Cardiac muscle cell (in vitro differentiated cells and primary cell): ENCODE data around the gene CEP43. TPM values are rescaled to one million over a fixed set of nuclear protein-coding genes. Genes with fewer than 3 reads are reported as not detected.

Experiments
- DNase-seq, 2 donors: peaks; one replicate each; pipeline versions ENCODE4 v3.0.0 to v3.0.0-alpha.2; 2010 to 2017; ENCODE audit warnings: low read depth in 1 of 2, low spot score in 1 of 2
- H3K27ac ChIP-seq: fragments of 200-600 bp; sonication (generic); 2 replicates; pipeline ENCODE4 v1.5.1; 2016
- H3K27me3 ChIP-seq: fragments of 200-600 bp; sonication (generic); 2 replicates; pipeline ENCODE4 v1.6.0; 2016; ENCODE audit warnings: control low read depth
- H3K36me3 ChIP-seq: fragments of 200-600 bp; sonication (generic); 2 replicates; pipeline ENCODE4 v1.5.1; 2016; ENCODE audit warnings: control low read depth
- H3K4me1 ChIP-seq: fragments of 200-600 bp; sonication (generic); 2 replicates; pipeline ENCODE4 v1.8.1; 2017; ENCODE audit warnings: low read depth, mild to moderate bottlenecking, mixed run types
- H3K4me3 ChIP-seq: fragments of 200-600 bp; sonication (generic); 2 replicates; pipeline ENCODE4 v1.5.1; 2016; ENCODE audit warnings: mild to moderate bottlenecking
- H3K9me3 ChIP-seq: fragments of 200-600 bp; sonication (generic); 2 replicates; pipeline ENCODE4 v1.5.1; 2017; ENCODE audit warnings: low read depth, mild to moderate bottlenecking, control low read depth
- polyA plus RNA-seq: library from polyadenylated mRNA; unstranded; fragments of >200 nt; fragmentation: Nextera tagmentation; extraction: Ambion mirVana; gene quantifications from 2 replicates; pipeline ENCODE4 v1.2.1, GENCODE V29; 2016
- total RNA-seq: library from RNA; depleted of rRNA; stranded (reverse); fragments of >200 nt; gene quantifications from 2 replicates; pipeline ENCODE4 v1.2.3, GENCODE V29; 2016
- TF ChIP-seq, protein P1 (sequence below): IDR thresholded peaks from 2 replicates; pipeline ENCODE4 v1.5.1; 2012; ENCODE audit warnings: low read depth, mild to moderate bottlenecking, low read length

Gene CEP43
- total and polyA plus RNA-seq, 2 experiments from 2014 or later, result 18.3 to 26.1 TPM

DNA sequence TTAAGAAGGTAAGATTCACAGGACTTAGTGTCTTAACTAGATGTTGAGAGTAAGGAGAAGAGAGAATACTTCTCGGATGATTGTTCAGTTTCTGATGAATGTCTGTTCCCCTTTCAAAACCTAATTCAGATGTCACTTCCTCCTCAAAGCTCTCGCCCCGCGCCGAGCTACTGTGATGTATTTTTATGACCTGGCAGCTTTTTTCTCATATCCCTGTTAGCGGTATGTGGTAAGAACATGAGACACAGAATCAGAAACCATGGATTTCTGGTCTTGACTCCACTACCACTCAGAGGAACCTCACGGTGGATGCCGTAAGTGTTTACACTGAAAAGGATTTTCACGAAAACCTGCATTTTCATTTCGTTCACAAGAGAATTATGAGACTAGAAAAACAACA, 48.4 kb downstream of the CEP43 start:
- no peak overlapping the region for H3K27ac ChIP-seq
- no peaks in the 10 kb centered on the region for H3K4me1 ChIP-seq
- TF ChIP-seq, protein P1, sequence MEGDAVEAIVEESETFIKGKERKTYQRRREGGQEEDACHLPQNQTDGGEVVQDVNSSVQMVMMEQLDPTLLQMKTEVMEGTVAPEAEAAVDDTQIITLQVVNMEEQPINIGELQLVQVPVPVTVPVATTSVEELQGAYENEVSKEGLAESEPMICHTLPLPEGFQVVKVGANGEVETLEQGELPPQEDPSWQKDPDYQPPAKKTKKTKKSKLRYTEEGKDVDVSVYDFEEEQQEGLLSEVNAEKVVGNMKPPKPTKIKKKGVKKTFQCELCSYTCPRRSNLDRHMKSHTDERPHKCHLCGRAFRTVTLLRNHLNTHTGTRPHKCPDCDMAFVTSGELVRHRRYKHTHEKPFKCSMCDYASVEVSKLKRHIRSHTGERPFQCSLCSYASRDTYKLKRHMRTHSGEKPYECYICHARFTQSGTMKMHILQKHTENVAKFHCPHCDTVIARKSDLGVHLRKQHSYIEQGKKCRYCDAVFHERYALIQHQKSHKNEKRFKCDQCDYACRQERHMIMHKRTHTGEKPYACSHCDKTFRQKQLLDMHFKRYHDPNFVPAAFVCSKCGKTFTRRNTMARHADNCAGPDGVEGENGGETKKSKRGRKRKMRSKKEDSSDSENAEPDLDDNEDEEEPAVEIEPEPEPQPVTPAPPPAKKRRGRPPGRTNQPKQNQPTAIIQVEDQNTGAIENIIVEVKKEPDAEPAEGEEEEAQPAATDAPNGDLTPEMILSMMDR, result no peak
- H3K27me3 ChIP-seq, result no peaks in the 10 kb centered on the region
- H3K4me3 ChIP-seq, result no peak overlapping the region
- H3K9me3 ChIP-seq, result no peaks in the 10 kb centered on the region
- DNase-seq, result no peak
- H3K36me3 ChIP-seq, result no peaks in the 10 kb centered on the region

Other genes with a start within 250 kb of the CEP43 start
- gene RNASET2, start 42.8 kb upstream of the CEP43 start, total RNA-seq, result 24.1 and 27.0 TPM in 2 replicates
- 20.7 and 28.9 TPM in 2 replicates for gene RNASET2, start 42.8 kb upstream of the CEP43 start, polyA plus RNA-seq
- gene CCR6, start 123.7 kb downstream of the CEP43 start, total RNA-seq, result not detected in 2 replicates
- gene CCR6, start 123.7 kb downstream of the CEP43 start, polyA plus RNA-seq, result 0.07 TPM in 1 of 2 replicates, not detected in the other
- gene GPR31, start 158.6 kb downstream of the CEP43 start, total RNA-seq, result not detected in 2 replicates
- gene GPR31, start 158.6 kb downstream of the CEP43 start, polyA plus RNA-seq, result not detected in 2 replicates